HL-60 (cell line): ENCODE results near the gene WDR35.

Source experiments
- POLR2AphosphoS5 ChIP-seq: IDR thresholded peaks from 2 replicates; pipeline ENCODE4 v1.6.1; 2012; ENCODE audit warnings: low read depth
- REST ChIP-seq: IDR thresholded peaks from 2 replicates; pipeline ENCODE4 v1.6.1; 2012; ENCODE audit warnings: low read depth; ENCODE audit not compliant: insufficient replicate concordance
- TF ChIP-seq, protein P1 (sequence below): IDR thresholded peaks from one replicate; pipeline ENCODE4 v1.5.1; 2011; ENCODE audit warnings: low read length, control low read depth, inconsistent platforms; ENCODE audit not compliant: insufficient read depth

DNA sequence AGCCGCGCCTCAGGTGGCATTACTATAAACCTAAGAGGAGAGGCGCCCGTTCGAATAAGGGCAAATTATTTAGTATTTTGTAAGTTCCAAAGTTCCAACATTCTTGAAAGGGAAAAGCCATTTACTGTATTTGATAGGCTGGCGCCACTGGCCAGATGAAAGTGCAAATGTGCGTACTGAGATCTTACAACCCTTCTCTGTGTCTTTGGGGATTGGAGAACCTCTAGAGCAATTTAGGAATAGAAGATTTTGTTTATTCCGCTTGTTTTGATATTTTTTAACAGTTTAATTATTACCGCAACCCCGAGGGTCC lies 467 bp upstream of the WDR35 start:
- TF ChIP-seq, protein P1, sequence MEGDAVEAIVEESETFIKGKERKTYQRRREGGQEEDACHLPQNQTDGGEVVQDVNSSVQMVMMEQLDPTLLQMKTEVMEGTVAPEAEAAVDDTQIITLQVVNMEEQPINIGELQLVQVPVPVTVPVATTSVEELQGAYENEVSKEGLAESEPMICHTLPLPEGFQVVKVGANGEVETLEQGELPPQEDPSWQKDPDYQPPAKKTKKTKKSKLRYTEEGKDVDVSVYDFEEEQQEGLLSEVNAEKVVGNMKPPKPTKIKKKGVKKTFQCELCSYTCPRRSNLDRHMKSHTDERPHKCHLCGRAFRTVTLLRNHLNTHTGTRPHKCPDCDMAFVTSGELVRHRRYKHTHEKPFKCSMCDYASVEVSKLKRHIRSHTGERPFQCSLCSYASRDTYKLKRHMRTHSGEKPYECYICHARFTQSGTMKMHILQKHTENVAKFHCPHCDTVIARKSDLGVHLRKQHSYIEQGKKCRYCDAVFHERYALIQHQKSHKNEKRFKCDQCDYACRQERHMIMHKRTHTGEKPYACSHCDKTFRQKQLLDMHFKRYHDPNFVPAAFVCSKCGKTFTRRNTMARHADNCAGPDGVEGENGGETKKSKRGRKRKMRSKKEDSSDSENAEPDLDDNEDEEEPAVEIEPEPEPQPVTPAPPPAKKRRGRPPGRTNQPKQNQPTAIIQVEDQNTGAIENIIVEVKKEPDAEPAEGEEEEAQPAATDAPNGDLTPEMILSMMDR: no peak
- TF ChIP-seq REST (no peak), POLR2AphosphoS5 (no peak)
